Measurements from ENCODE around the gene UNC13A.
A peak's percentile ranks its signal among the peaks of the same experiment; 100 is the strongest.

The UNC13A gene

GRCh38 chr19:17560205-17560595 is 128.0 kb downstream of the UNC13A start:
- in situ Hi-C loops (cut with MboI; ENCODE audit: low sequenced_read_pairs, unreplicated experiment), result no loop called here
- TF ChIP-seq CTCF (IDR thresholded peaks at IDR 0.05; ENCODE audit: borderline replicate concordance, control extremely low read depth, extremely low read depth, insufficient read depth, missing control alignments), result no peak
- peak; percentile 4 for DNase-seq (ENCODE audit: low spot score)

- DNase-seq (ENCODE audit: low spot score), result no peak
- in situ Hi-C loops (cut with MboI; ENCODE audit: low sequenced_read_pairs, unreplicated experiment), result no loop called here
Observed at GRCh38 chr19:17557466-17557865, 130.7 kb downstream of the UNC13A start.

GRCh38 chr19:17556995-17557394 is 131.2 kb downstream of the UNC13A start:
- in situ Hi-C loops (cut with MboI; ENCODE audit: low sequenced_read_pairs, unreplicated experiment), result no loop called here

More at GRCh38 chr19:17557466-17557865, 130.7 kb downstream of the UNC13A start:
- TF ChIP-seq CTCF (IDR thresholded peaks at IDR 0.05; ENCODE audit: borderline replicate concordance, control extremely low read depth, extremely low read depth, insufficient read depth, missing control alignments), result no peak

GRCh38 chr19:17555929-17556813 is 132.0 kb downstream of the UNC13A start:
- in situ Hi-C loops (cut with MboI; ENCODE audit: low sequenced_read_pairs, unreplicated experiment), result no loop called here
- TF ChIP-seq CTCF (IDR thresholded peaks at IDR 0.05; ENCODE audit: borderline replicate concordance, control extremely low read depth, extremely low read depth, insufficient read depth, missing control alignments), result no peak
- DNase-seq (ENCODE audit: low spot score), result peak; percentile 57

More at GRCh38 chr19:17556995-17557394, 131.2 kb downstream of the UNC13A start:
- TF ChIP-seq CTCF (IDR thresholded peaks at IDR 0.05; ENCODE audit: borderline replicate concordance, control extremely low read depth, extremely low read depth, insufficient read depth, missing control alignments), result no peak
- no peak for DNase-seq (ENCODE audit: low spot score)

GRCh38 chr19:17555480-17555928 is 132.7 kb downstream of the UNC13A start, which contains the start of gene COLGALT1:
COLGALT1 (plus strand) TSS chr19:17555649; CDS start chr19:17555714, 65 bp downstream.
- TF ChIP-seq CTCF (IDR thresholded peaks at IDR 0.05; ENCODE audit: borderline replicate concordance, control extremely low read depth, extremely low read depth, insufficient read depth, missing control alignments), result no peak
- DNase-seq (ENCODE audit: low spot score), result peak; percentile 99
- in situ Hi-C loops (cut with MboI; ENCODE audit: low sequenced_read_pairs, unreplicated experiment), result no loop called here

GRCh38 chr19:17554968-17555479 is 133.1 kb downstream of the UNC13A start:
- in situ Hi-C loops (cut with MboI; ENCODE audit: low sequenced_read_pairs, unreplicated experiment), result no loop called here
- no peak for TF ChIP-seq CTCF (IDR thresholded peaks at IDR 0.05; ENCODE audit: borderline replicate concordance, control extremely low read depth, extremely low read depth, insufficient read depth, missing control alignments)
- DNase-seq (ENCODE audit: low spot score), result no peak

Data from GM13976 (cell line).